ENCODE results near the gene ARIH1. TPM values are rescaled to one million over a fixed set of nuclear protein-coding genes. Genes with fewer than 3 reads are reported as not detected.

The ARIH1 gene
- total and polyA plus RNA-seq, 2 experiments from 2014 or later, result 30.5 to 48.6 TPM

DNA sequence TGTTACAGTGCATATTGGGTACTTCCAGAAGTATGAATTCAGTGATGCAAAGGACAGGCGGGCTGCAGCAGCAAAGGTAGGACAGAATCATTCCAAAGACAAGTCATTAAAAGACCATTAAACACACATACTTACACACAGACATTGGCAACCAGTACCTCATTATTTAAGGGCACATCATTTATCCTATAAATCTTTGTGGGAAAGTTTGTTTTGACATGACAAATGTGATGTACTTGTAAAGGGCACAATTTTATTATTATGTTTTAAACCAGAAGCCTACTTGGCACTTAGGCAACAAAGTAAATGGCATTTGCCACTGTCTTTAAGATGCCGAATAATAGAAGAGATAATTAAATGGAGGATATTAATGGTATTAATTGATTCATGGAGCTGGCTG, 22.7 kb downstream of the ARIH1 start:
- TF ChIP-seq ETS1 (IDR thresholded peaks at IDR 0.05) (no peak), ZNF331 (CRISPR knock-in tag; IDR thresholded peaks at IDR 0.05; ENCODE audit: low read depth) (no peak)
- peaks cover 62% of the 10 kb centered on the region for H4K20me1 ChIP-seq (replicated peaks; ENCODE audit: insufficient read depth)

DNA sequence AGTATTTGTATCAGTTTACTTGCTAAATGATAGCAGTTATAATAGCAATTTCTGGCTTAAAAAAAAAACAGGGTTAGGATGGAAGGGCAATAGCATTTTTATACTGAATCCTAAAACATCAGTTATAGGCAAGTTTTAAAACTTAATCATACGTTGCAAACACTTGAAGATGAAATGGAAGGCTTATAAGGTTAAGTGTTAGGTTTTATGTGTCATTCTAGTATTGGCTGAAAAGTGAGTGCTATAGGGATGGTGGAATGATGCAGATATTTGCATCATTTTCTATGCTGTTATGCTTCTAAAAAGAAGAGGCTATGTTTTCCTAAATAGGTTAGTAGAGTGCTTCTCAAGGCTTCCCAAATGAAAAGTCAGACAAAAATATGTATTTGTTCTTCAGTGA, 23.3 kb downstream of the ARIH1 start:
- H3F3A ChIP-seq (replicated peaks; ENCODE audit: low read depth), result no peaks in the 10 kb centered on the region
- no peak overlapping the region for H3K4me3 Mint-ChIP-seq
- no peaks in the 10 kb centered on the region for H3K9me3 Mint-ChIP-seq
- H3K4me2 ChIP-seq, result peak overlapping the region; percentile 56
- no peaks in the 10 kb centered on the region for H3K27me3 ChIP-seq (ENCODE audit: insufficient read depth)
- H3K27ac Mint-ChIP-seq, result peak overlapping the region; percentile 36; the same call in 1 of the 2 replicates
- peaks cover 7% of the 10 kb centered on the region; the same call in 2 of the 3 replicates for H3K36me3 Mint-ChIP-seq (ENCODE audit: low read depth)
- H4K20me1 ChIP-seq (replicated peaks; ENCODE audit: insufficient read depth), result peaks cover 57% of the 10 kb centered on the region
- H3K27ac ChIP-seq (ENCODE audit: low read depth), result no peak overlapping the region
- H3K36me3 ChIP-seq (ENCODE audit: insufficient read depth), result no peaks in the 10 kb centered on the region
- H3K4me1 Mint-ChIP-seq, result peaks cover 37% of the 10 kb centered on the region
- no peak for DNase-seq (ENCODE audit: low spot score)
- no peak overlapping the region for H2AFZ ChIP-seq
- ATAC-seq, result no peak
- H3K4me1 ChIP-seq (ENCODE audit: insufficient read depth), result peaks cover 51% of the 10 kb centered on the region
- H3K79me2 ChIP-seq (replicated peaks; ENCODE audit: insufficient read depth), result peaks cover 100% of the 10 kb centered on the region
- no peaks in the 10 kb centered on the region for H3K9me2 ChIP-seq (ENCODE audit: insufficient read depth)
- no peak overlapping the region; the same call in 1 of the 2 replicates for H3K4me3 ChIP-seq
- no peaks in the 10 kb centered on the region for H3K27me3 Mint-ChIP-seq (ENCODE audit: insufficient read depth, low read depth, poor library complexity)
- no peak for TF ChIP-seq ETS1 (IDR thresholded peaks at IDR 0.05)
- no peak for TF ChIP-seq NANOG (IDR thresholded peaks at IDR 0.05; ENCODE audit: borderline replicate concordance)
- TF ChIP-seq REST (IDR thresholded peaks at IDR 0.05; ENCODE audit: unreplicated experiment), result no peak
- no peak for TF ChIP-seq POLR2AphosphoS5 (IDR thresholded peaks at IDR 0.05; ENCODE audit: low read depth)
- TF ChIP-seq ZNF114 (CRISPR knock-in tag; IDR thresholded peaks at IDR 0.05), result no peak
- TF ChIP-seq CREB1 (CRISPR knock-in tag; IDR thresholded peaks at IDR 0.05; ENCODE audit: low read depth), result no peak
- TF ChIP-seq EZH2 (IDR thresholded peaks at IDR 0.05; ENCODE audit: low read depth, unreplicated experiment), result no peak
- TF ChIP-seq ZNF331 (CRISPR knock-in tag; IDR thresholded peaks at IDR 0.05; ENCODE audit: low read depth), result no peak
- no peak for TF ChIP-seq STAT1 (IDR thresholded peaks at IDR 0.05; ENCODE audit: unreplicated experiment)
- no peak for TF ChIP-seq CTCF (conservative IDR thresholded peaks at IDR 0.05; ENCODE audit: low read depth in 2 of 2)
- TF ChIP-seq EZH2phosphoT487 (IDR thresholded peaks at IDR 0.05; ENCODE audit: unreplicated experiment), result no peak
- TF ChIP-seq JUNB (IDR thresholded peaks at IDR 0.05; ENCODE audit: unreplicated experiment), result no peak

More for the DNA sequence above, 22.7 kb downstream of the ARIH1 start:
- H3K4me3 Mint-ChIP-seq, result no peak overlapping the region
- no peaks in the 10 kb centered on the region for H3K27me3 Mint-ChIP-seq (ENCODE audit: insufficient read depth, low read depth, poor library complexity)
- H3K27ac ChIP-seq (ENCODE audit: low read depth), result no peak overlapping the region
- no peaks in the 10 kb centered on the region for H3K9me2 ChIP-seq (ENCODE audit: insufficient read depth)
- H3K36me3 ChIP-seq (ENCODE audit: insufficient read depth), result no peaks in the 10 kb centered on the region
- H3F3A ChIP-seq (replicated peaks; ENCODE audit: low read depth), result no peaks in the 10 kb centered on the region
- H3K4me2 ChIP-seq, result peak overlapping the region; percentile 56; the same call in 1 of the 2 replicates
- no peak for DNase-seq (ENCODE audit: low spot score)
- H3K4me1 ChIP-seq (ENCODE audit: insufficient read depth), result peaks cover 48% of the 10 kb centered on the region
- H3K27ac Mint-ChIP-seq, result peak overlapping the region; percentile 56; the same call in 1 of the 2 replicates
- H3K36me3 Mint-ChIP-seq (ENCODE audit: low read depth), result peaks cover 7% of the 10 kb centered on the region; the same call in 2 of the 3 replicates
- peaks cover 100% of the 10 kb centered on the region for H3K79me2 ChIP-seq (replicated peaks; ENCODE audit: insufficient read depth)
- ATAC-seq, result no peak
- H3K9me3 Mint-ChIP-seq, result no peaks in the 10 kb centered on the region
- H2AFZ ChIP-seq, result no peak overlapping the region
- H3K27me3 ChIP-seq (ENCODE audit: insufficient read depth), result no peaks in the 10 kb centered on the region
- peaks cover 35% of the 10 kb centered on the region for H3K4me1 Mint-ChIP-seq
- no peak overlapping the region for H3K4me3 ChIP-seq
